C4-2B (cell line): ENCODE data around the gene ATM.

Experiments
- CTCF ChIP-seq: fragments of 450-650 bp; conservative IDR thresholded peaks from 2 replicates; pipeline ENCODE4 v1.5.1; 2017; ENCODE audit warnings: mild to moderate bottlenecking
- ZFX ChIP-seq: fragments of 450-650 bp; IDR thresholded peaks from 2 replicates; pipeline ENCODE4 v1.6.1; 2017

DNA sequence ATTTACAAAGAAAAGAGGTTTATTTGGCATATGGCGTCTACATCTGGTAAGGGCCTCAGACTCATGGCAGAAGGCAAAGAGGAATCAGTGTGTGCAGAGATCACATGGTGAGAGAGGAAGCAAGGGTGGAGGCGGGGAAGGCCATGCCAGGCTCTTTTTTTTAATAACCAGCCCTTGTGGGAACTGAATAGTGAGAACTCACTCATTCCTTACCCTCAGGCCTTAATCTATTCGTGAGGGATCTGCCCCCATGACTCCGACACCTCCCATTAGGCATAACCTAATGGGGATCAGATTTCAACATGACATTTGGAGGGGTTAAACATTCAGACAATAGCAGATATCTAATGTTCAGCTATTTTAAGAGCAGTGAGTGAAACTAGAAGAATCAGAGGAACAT lies 55.7 kb downstream of the ATM start:
- TF ChIP-seq CTCF, result no peak
- no peak for TF ChIP-seq ZFX
